IMR-90 (cell line): Measurements from ENCODE around the gene HYAL2. TPM values are rescaled to one million over a fixed set of nuclear protein-coding genes. Genes with fewer than 3 reads are reported as not detected.

Experiments used
- ATAC-seq: fragments of 200-7000 bp; cut with Tn5 transposase; 2 replicates; pipeline ENCODE4 v1.9.1; 2020; ENCODE audit warnings: low read depth, mild to moderate bottlenecking, moderate library complexity
- BruUV-seq: library from RNA; stranded (reverse); fragments of 400-500 nt; replicated peaks from 2 replicates; lab custom pipeline; 2021; lab: Mats Ljungman, UMichigan
- CTCF ChIA-PET: fragments of 300-600 bp; formaldehyde crosslinking; extraction: SDS; loops from one replicate; lab custom pipeline; 2021; ENCODE audit warnings: antibody characterized with exemption; lab: Yijun Ruan, JAX
- POLR2A ChIA-PET: fragments of 300-600 bp; sonication (Branson Sonifier 250); formaldehyde crosslinking; loops from one replicate; lab custom pipeline; 2022; ENCODE audit warnings: antibody characterized with exemption; ENCODE audit not compliant: unreplicated experiment; lab: Charles Lee
- DNase-seq: peaks from one replicate; pipeline ENCODE4 v3.0.0; 2013
- H2AFZ ChIP-seq: replicated peaks from 2 replicates; pipeline ENCODE3; 2013; ENCODE audit warnings: low read length, mild to moderate bottlenecking; ENCODE audit not compliant: poor library complexity
- H2AK5ac ChIP-seq: 2 replicates; pipeline ENCODE4 v1.6.1; 2013; ENCODE audit warnings: low read depth, low read length, inconsistent platforms
- H2AK9ac ChIP-seq: replicated peaks from 2 replicates; pipeline ENCODE3; 2013; ENCODE audit warnings: mild to moderate bottlenecking, low read depth, low read length, moderate library complexity; ENCODE audit not compliant: poor library complexity
- H2BK120ac ChIP-seq: 2 replicates; pipeline ENCODE4 v1.6.1; 2013; ENCODE audit warnings: low read depth, low read length, inconsistent platforms
- H2BK15ac ChIP-seq: 3 replicates; pipeline ENCODE4 v1.6.1; 2013; ENCODE audit warnings: low read depth, low read length, inconsistent platforms
- H2BK20ac ChIP-seq: 2 replicates; pipeline ENCODE4 v1.6.1; 2013; ENCODE audit warnings: low read depth, mild to moderate bottlenecking, inconsistent platforms, low read length, moderate library complexity
- H2BK5ac ChIP-seq: 2 replicates; pipeline ENCODE4 v1.6.1; 2013; ENCODE audit warnings: mild to moderate bottlenecking, low read depth, low read length, inconsistent platforms; ENCODE audit not compliant: poor library complexity, severe bottlenecking
- H3K14ac ChIP-seq: replicated peaks from 2 replicates; pipeline ENCODE4 v1.6.1; 2013; ENCODE audit warnings: low read depth, low read length, inconsistent platforms
- H3K18ac ChIP-seq: 2 replicates; pipeline ENCODE4 v1.6.1; 2013; ENCODE audit warnings: low read depth, low read length, control low read depth
- H3K23ac ChIP-seq: 2 replicates; pipeline ENCODE4 v1.6.1; 2013; ENCODE audit warnings: low read depth, low read length, inconsistent platforms
- H3K27ac ChIP-seq: 2 replicates; pipeline ENCODE4 v1.5.1; 2013; ENCODE audit warnings: mild to moderate bottlenecking, control low read depth, low read length; ENCODE audit not compliant: insufficient read depth
- H3K27me3 ChIP-seq: 2 replicates; pipeline ENCODE4 v1.6.1; 2013; ENCODE audit warnings: low read length; ENCODE audit not compliant: control insufficient read depth, insufficient read depth
- H3K36me3 ChIP-seq: 2 replicates; pipeline ENCODE4 v1.6.1; 2013; ENCODE audit warnings: low read length, mixed read lengths; ENCODE audit not compliant: control insufficient read depth, insufficient read depth
- H3K4ac ChIP-seq: 2 replicates; pipeline ENCODE4 v1.6.1; 2013; ENCODE audit warnings: low read depth, low read length, inconsistent platforms
- H3K4me1 ChIP-seq: 2 replicates; pipeline ENCODE4 v1.6.1; 2013; ENCODE audit warnings: low read length, mixed read lengths; ENCODE audit not compliant: control insufficient read depth, insufficient read depth
- H3K4me2 ChIP-seq: 2 replicates; pipeline ENCODE4 v1.6.1; 2013; ENCODE audit warnings: low read depth, mild to moderate bottlenecking, control low read depth, low read length, moderate library complexity
- H3K4me3 ChIP-seq: 2 replicates; pipeline ENCODE4 v1.5.1; 2013; ENCODE audit warnings: low read depth, mild to moderate bottlenecking, control low read depth, low read length, moderate library complexity; ENCODE audit not compliant: insufficient read depth
- H3K56ac ChIP-seq: 2 replicates; pipeline ENCODE4 v1.6.1; 2013; ENCODE audit warnings: low read length, inconsistent platforms; ENCODE audit not compliant: insufficient read depth; ENCODE audit errors: extremely low read depth
- H3K79me1 ChIP-seq, 2 experiments: 2 replicates each; pipeline ENCODE4 v1.6.1; 2013; ENCODE audit warnings: low read length in 2 of 2, inconsistent platforms in 1 of 2, low read depth in 1 of 2
- H3K9ac ChIP-seq: 2 replicates; pipeline ENCODE4 v1.6.1; 2013; ENCODE audit warnings: low read depth, low read length, control low read depth
- H3K9me1 ChIP-seq: 2 replicates; pipeline ENCODE4 v1.6.1; 2013; ENCODE audit warnings: low read length, inconsistent platforms; ENCODE audit not compliant: insufficient read depth
- H3K9me3 ChIP-seq: 2 replicates; pipeline ENCODE4 v1.6.1; 2013; ENCODE audit warnings: low read length; ENCODE audit not compliant: control insufficient read depth, insufficient read depth
- H4K20me1 ChIP-seq: 2 replicates; pipeline ENCODE4 v1.6.1; 2013; ENCODE audit warnings: low read length, inconsistent platforms; ENCODE audit not compliant: insufficient read depth
- H4K5ac ChIP-seq: 2 replicates; pipeline ENCODE4 v1.6.1; 2013; ENCODE audit warnings: mild to moderate bottlenecking, low read depth, low read length, control low read depth
- H4K8ac ChIP-seq, 2 experiments: 2 replicates each; pipeline ENCODE4 v1.6.1; 2013; ENCODE audit warnings: low read depth in 2 of 2, low read length in 2 of 2, control low read depth in 1 of 2, inconsistent platforms in 1 of 2
- H4K91ac ChIP-seq: 2 replicates; pipeline ENCODE4 v1.6.1; 2013; ENCODE audit warnings: low read depth, low read length, inconsistent platforms; ENCODE audit not compliant: insufficient read depth
- BHLHE40 ChIP-seq: fragments of 150-350 bp; IDR thresholded peaks from 2 replicates; pipeline ENCODE4 v1.6.1; 2016; ENCODE audit warnings: mild to moderate bottlenecking, low read depth, low read length
- CHD1 ChIP-seq: IDR thresholded peaks from 2 replicates; pipeline ENCODE4 v1.6.1; 2012; ENCODE audit warnings: low read depth, low read length, improper control_type of control experiment
- CTCF ChIP-seq: conservative IDR thresholded peaks from 2 replicates; pipeline ENCODE4 v1.5.1; 2012; ENCODE audit warnings: mild to moderate bottlenecking, low read depth, low read length, improper control_type of control experiment
- ELK1 ChIP-seq: fragments of 150-350 bp; IDR thresholded peaks from 2 replicates; pipeline ENCODE4 v1.6.1; 2016; ENCODE audit warnings: low read depth, mild to moderate bottlenecking, low read length, moderate library complexity, borderline replicate concordance
- MAFK ChIP-seq: IDR thresholded peaks from 2 replicates; pipeline ENCODE4 v1.6.1; 2012; ENCODE audit warnings: low read depth, low read length, improper control_type of control experiment
- MAZ ChIP-seq: IDR thresholded peaks from 2 replicates; pipeline ENCODE4 v1.6.1; 2012; ENCODE audit warnings: low read depth, mild to moderate bottlenecking, low read length, improper control_type of control experiment, moderate library complexity, borderline replicate concordance
- MXI1 ChIP-seq: IDR thresholded peaks from 2 replicates; pipeline ENCODE4 v1.6.1; 2012; ENCODE audit warnings: low read depth, mild to moderate bottlenecking, low read length, moderate library complexity, borderline replicate concordance
- NFE2L2 ChIP-seq: fragments of 150-350 bp; IDR thresholded peaks from 2 replicates; pipeline ENCODE4 v1.6.1; 2016; ENCODE audit warnings: low read depth, mild to moderate bottlenecking, low read length
- POLR2A ChIP-seq: IDR thresholded peaks from 2 replicates; pipeline ENCODE4 v1.6.1; 2012; ENCODE audit warnings: mild to moderate bottlenecking, low read depth, low read length
- RAD21 ChIP-seq: IDR thresholded peaks from 2 replicates; pipeline ENCODE4 v1.6.1; 2012; ENCODE audit warnings: low read length, improper control_type of control experiment
- RCOR1 ChIP-seq: IDR thresholded peaks from 2 replicates; pipeline ENCODE4 v1.6.1; 2012; ENCODE audit warnings: mild to moderate bottlenecking, low read length, improper control_type of control experiment; ENCODE audit not compliant: insufficient replicate concordance
- SMC3 ChIP-seq: fragments of 150-350 bp; IDR thresholded peaks from 2 replicates; pipeline ENCODE4 v1.6.1; 2016; ENCODE audit warnings: low read depth, mild to moderate bottlenecking, antibody characterized with exemption, low read length, moderate library complexity
- WGBS, 2 experiments: methylation state at CpG; one replicate each; pipeline versions ENCODE4 v1.1.5 to v1.1.7; 2013; ENCODE audit warnings: missing lambda C conversion rate in 2 of 2; ENCODE audit not compliant: insufficient read length in 1 of 2; ENCODE audit errors: extremely low coverage in 2 of 2; 5-methylcytosine and 5-hydroxymethylcytosine counted together
- dilution Hi-C: fragments of 300-500 bp; cut with HindIII; formaldehyde crosslinking; loops from one replicate; pipeline ENCODE4 v1.14.3; 2018; ENCODE audit warnings: low sequenced_read_pairs; ENCODE audit not compliant: unreplicated experiment
- in situ Hi-C: fragments of 300-500 bp; cut with MboI; formaldehyde crosslinking; loops from 3 replicates; pipeline ENCODE4 v1.14.3; 2019; ENCODE audit warnings: low sequenced_read_pairs, inconsistent platforms, mixed read lengths
- intact Hi-C: fragments of 100-400 bp; cut with micrococcal nuclease; formaldehyde crosslinking; loops from 2 replicates; pipeline ENCODE4 v1.10.0; 2022
- polyA plus RNA-seq, 3 experiments: library from polyadenylated mRNA; depleted of rRNA; stranded (reverse); fragments of >200 nt; gene quantifications; 2 replicates each; pipeline ENCODE4 v1.2.3, GENCODE V29; 2012; ENCODE audit warnings: low replicate concordance in 1 of 3
- total RNA-seq: library from RNA; depleted of rRNA; stranded (reverse); fragments of >200 nt; gene quantifications from 2 replicates; pipeline ENCODE4 v1.2.3, GENCODE V29; 2012

Gene HYAL2
- total and polyA plus RNA-seq, 2 of the 4 experiments (the other 2 are of a cell fraction): 56.8 to 104 TPM

- no peak overlapping the region for H2BK20ac ChIP-seq
- H2AFZ ChIP-seq: peak overlapping the region; percentile 34
- H3K4me3 ChIP-seq: no peak overlapping the region
- no peak overlapping the region for H4K8ac ChIP-seq
- no peak overlapping the region for H3K18ac ChIP-seq
- in situ Hi-C loops (loop anchor here (25.0 kb wide), 3 partner anchors 1063 to 1838 kb away; partner anchors contain the start of genes ABHD14B, GPR62, MANF and PCBP4), intact Hi-C loops (loop anchor here (1.0 to 5.0 kb wide), 3 partner anchors 62 to 130 kb away; no protein-coding TSS in a partner anchor), dilution Hi-C loops (no loop called here)
- H3K56ac ChIP-seq: no peak overlapping the region
- ATAC-seq (peak; percentile 42), DNase-seq (peak; percentile 61)
- TF ChIP-seq RAD21 (peak; percentile 80), MXI1 (0 out of 2 replicates have a peak, but pooled peaks have one; percentile 39), CHD1 (no peak), RCOR1 (no peak), NFE2L2 (no peak), SMC3 (peak; percentile 79), CTCF (peak; percentile 91), MAZ (peak; percentile 50; the same call in 1 of the 2 replicates), MAFK (no peak), ELK1 (no peak), BHLHE40 (no peak), POLR2A (no peak)
- peaks cover 24% of the 10 kb centered on the region for H3K4me1 ChIP-seq
- whole genome bisulfite sequencing, 2 experiments: 45% methylated on average over 2 of the region's 4 CpGs; no CpG with 5 or more reads in 1 of the 2 experiments
- H3K27me3 ChIP-seq: no peaks in the 10 kb centered on the region
- ChIA-PET POLR2A (interaction anchor here (1.0 kb wide), 1 partner anchor 13 kb away, joined by 4 read pairs; no protein-coding TSS in a partner anchor), CTCF (interaction anchor here (0.7 to 1.0 kb wide), 3 partner anchors 9 to 26 kb away, joined by 3 to 4 read pairs (median 4); partner anchors contain the start of genes HYAL3 and NAA80)
- H2BK5ac ChIP-seq: no peak overlapping the region
- peaks cover 5% of the 10 kb centered on the region for H3K9me1 ChIP-seq
- no peak overlapping the region for H2AK5ac ChIP-seq
- H3K9me3 ChIP-seq: no peaks in the 10 kb centered on the region
- H3K36me3 ChIP-seq: peaks cover 10% of the 10 kb centered on the region
- no TSS peak for BruUV-seq
- no peak overlapping the region for H3K14ac ChIP-seq
- H3K23ac ChIP-seq: no peak overlapping the region
- H2AK9ac ChIP-seq: peak overlapping the region; percentile 82
- peaks cover 12% of the 10 kb centered on the region for H4K20me1 ChIP-seq
- H3K9ac ChIP-seq: no peak overlapping the region
- H2BK120ac ChIP-seq: no peak overlapping the region
- no peak overlapping the region for H3K27ac ChIP-seq
- H2BK15ac ChIP-seq: no peak overlapping the region
- no peak overlapping the region for H4K5ac ChIP-seq
- no peak overlapping the region for H3K4ac ChIP-seq
- H3K4me2 ChIP-seq: no peak overlapping the region
- H4K91ac ChIP-seq: no peak overlapping the region
- peaks cover 21 to 43% of the 10 kb centered on the region in 2 experiments for H3K79me1 ChIP-seq
Observed at GRCh38 chr3:50324351-50325112, 2.0 kb upstream of the HYAL2 start.
